Suprapubic skin (tissue), 3 donors: ENCODE results near the gene RBM5.

Experiments used
- CTCF ChIP-seq, 2 donors: fragments of 200-600 bp in 1 of 2; fragments of 450-650 bp in 1 of 2; sonication (generic) in 1 of 2; IDR thresholded peaks; one replicate each; pipeline ENCODE4 v1.5.1; 2016 to 2019; ENCODE audit warnings: antibody characterized with exemption in 2 of 2, mild to moderate bottlenecking in 1 of 2, moderate library complexity in 1 of 2
- EP300 ChIP-seq: sonication (generic); formaldehyde crosslinking; IDR thresholded peaks from one replicate; pipeline ENCODE4 v1.6.1; 2017; ENCODE audit warnings: antibody characterized with exemption
- POLR2A ChIP-seq, 2 donors: fragments of 450-650 bp; IDR thresholded peaks; one replicate each; pipeline ENCODE4 v1.6.1; 2017; ENCODE audit warnings: antibody characterized with exemption in 2 of 2, mild to moderate bottlenecking in 2 of 2, moderate library complexity in 2 of 2

- no peak for TF ChIP-seq EP300
- no peak for TF ChIP-seq CTCF (IDR thresholded peaks at IDR 0.05)
- no peak for TF ChIP-seq POLR2A (IDR thresholded peaks at IDR 0.05)
Observed at GRCh38 chr3:50120364-50121071, 31.8 kb downstream of the RBM5 start.
